Subcutaneous abdominal adipose tissue (tissue), 5 donors: ENCODE results near the gene PSMD13.

Experiments used
- H3K27ac ChIP-seq: one replicate; pipeline ENCODE4 v1.7.0; 2013; ENCODE audit warnings: low read depth, mild to moderate bottlenecking, inconsistent platforms, low read length, moderate library complexity
- H3K27me3 ChIP-seq, 5 donors: one replicate each; pipeline ENCODE4 v1.7.0; 2013; ENCODE audit warnings: low read length in 5 of 5, inconsistent platforms in 1 of 5; ENCODE audit not compliant: control insufficient read depth in 5 of 5, insufficient read depth in 4 of 5
- H3K36me3 ChIP-seq, 5 donors: one replicate each; pipeline ENCODE4 v1.7.0; 2013; ENCODE audit warnings: low read length in 5 of 5; ENCODE audit not compliant: control insufficient read depth in 5 of 5, insufficient read depth in 5 of 5
- H3K4me1 ChIP-seq, 5 donors: one replicate each; pipeline ENCODE4 v1.7.0; 2013; ENCODE audit warnings: low read length in 5 of 5, mild to moderate bottlenecking in 3 of 5, moderate library complexity in 1 of 5; ENCODE audit not compliant: control insufficient read depth in 5 of 5, insufficient read depth in 5 of 5
- H3K4me3 ChIP-seq, 5 donors: one replicate each; pipeline ENCODE4 v1.7.0; 2013; ENCODE audit warnings: low read length in 5 of 5, low read depth in 1 of 5
- H3K9ac ChIP-seq, 5 donors: one replicate each; pipeline ENCODE4 v1.7.0; 2013; ENCODE audit warnings: low read length in 5 of 5, mild to moderate bottlenecking in 4 of 5, moderate library complexity in 3 of 5
- H3K9me3 ChIP-seq, 5 donors: one replicate each; pipeline ENCODE4 v1.7.0; 2013; ENCODE audit warnings: low read length in 5 of 5; ENCODE audit not compliant: control insufficient read depth in 5 of 5
- donor health status: healthy.
- donor health status: healthy.
- donor health status: healthy.
- donor health status: healthy.
- donor health status: healthy.

The PSMD13 gene

DNA sequence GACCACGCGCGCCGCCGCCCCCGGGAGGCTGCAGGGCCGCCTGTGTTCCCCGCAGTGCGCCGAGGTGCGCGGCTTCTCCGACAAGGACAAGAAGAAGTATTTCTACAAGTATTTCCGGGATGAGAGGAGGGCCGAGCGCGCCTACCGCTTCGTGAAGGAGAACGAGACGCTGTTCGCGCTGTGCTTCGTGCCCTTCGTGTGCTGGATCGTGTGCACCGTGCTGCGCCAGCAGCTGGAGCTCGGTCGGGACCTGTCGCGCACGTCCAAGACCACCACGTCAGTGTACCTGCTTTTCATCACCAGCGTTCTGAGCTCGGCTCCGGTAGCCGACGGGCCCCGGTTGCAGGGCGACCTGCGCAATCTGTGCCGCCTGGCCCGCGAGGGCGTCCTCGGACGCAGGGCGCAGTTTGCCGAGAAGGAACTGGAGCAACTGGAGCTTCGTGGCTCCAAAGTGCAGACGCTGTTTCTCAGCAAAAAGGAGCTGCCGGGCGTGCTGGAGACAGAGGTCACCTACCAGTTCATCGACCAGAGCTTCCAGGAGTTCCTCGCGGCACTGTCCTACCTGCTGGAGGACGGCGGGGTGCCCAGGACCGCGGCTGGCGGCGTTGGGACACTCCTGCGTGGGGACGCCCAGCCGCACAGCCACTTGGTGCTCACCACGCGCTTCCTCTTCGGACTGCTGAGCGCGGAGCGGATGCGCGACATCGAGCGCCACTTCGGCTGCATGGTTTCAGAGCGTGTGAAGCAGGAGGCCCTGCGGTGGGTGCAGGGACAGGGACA is 44.1 kb downstream of the PSMD13 start:
- Histone ChIP-seq H3K27ac (no peak overlapping the region), H3K4me3 (peak overlapping the region in 2 of 5 donors; percentile 30 to 59), H3K27me3 (peaks cover 33 to 73% (median 51%) of the 10 kb centered on the region in 5 donors), H3K9ac (no peak overlapping the region), H3K9me3 (no peaks in the 10 kb centered on the region), H3K36me3 (no peaks in the 10 kb centered on the region), H3K4me1 (peaks cover 0 to 32% (median 24%) of the 10 kb centered on the region in 5 donors)

DNA sequence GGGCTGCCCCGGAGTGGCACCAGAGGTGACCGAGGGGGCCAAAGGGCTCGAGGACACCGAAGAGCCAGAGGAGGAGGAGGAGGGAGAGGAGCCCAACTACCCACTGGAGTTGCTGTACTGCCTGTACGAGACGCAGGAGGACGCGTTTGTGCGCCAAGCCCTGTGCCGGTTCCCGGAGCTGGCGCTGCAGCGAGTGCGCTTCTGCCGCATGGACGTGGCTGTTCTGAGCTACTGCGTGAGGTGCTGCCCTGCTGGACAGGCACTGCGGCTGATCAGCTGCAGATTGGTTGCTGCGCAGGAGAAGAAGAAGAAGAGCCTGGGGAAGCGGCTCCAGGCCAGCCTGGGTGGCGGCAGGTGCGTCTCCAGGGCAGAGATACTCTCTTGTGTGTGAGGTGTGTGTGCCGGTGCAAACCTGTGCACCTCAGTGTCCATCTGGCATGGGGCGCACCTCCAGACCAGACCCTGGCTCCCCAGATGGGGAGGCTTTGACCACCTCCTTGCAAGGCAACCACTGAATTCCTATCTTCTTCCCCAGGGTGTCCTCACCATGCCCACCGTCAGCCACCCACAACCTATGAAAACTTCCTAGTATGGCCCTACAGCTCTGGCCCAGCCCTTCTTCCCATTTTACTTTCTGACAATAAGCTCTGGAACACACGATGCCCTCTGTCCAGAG is 44.8 kb downstream of the PSMD13 start:
- Histone ChIP-seq H3K36me3 (no peaks in the 10 kb centered on the region), H3K27ac (no peak overlapping the region), H3K27me3 (peaks cover 33 to 73% (median 51%) of the 10 kb centered on the region in 5 donors)

GRCh38 chr11:282171-282570 is 45.4 kb downstream of the PSMD13 start:
- peaks cover 35 to 76% (median 51%) of the 10 kb centered on the region in 5 donors for H3K27me3 ChIP-seq
- H3K27ac ChIP-seq, result no peak overlapping the region
- peaks cover 0 to 32% (median 24%) of the 10 kb centered on the region in 5 donors for H3K4me1 ChIP-seq

More for the DNA sequence above, 44.8 kb downstream of the PSMD13 start:
- Histone ChIP-seq H3K4me1 (peaks cover 0 to 32% (median 24%) of the 10 kb centered on the region in 5 donors), H3K9ac (no peak overlapping the region), H3K9me3 (no peaks in the 10 kb centered on the region), H3K4me3 (peak overlapping the region in 2 of 5 donors; percentile 30 to 59)

DNA sequence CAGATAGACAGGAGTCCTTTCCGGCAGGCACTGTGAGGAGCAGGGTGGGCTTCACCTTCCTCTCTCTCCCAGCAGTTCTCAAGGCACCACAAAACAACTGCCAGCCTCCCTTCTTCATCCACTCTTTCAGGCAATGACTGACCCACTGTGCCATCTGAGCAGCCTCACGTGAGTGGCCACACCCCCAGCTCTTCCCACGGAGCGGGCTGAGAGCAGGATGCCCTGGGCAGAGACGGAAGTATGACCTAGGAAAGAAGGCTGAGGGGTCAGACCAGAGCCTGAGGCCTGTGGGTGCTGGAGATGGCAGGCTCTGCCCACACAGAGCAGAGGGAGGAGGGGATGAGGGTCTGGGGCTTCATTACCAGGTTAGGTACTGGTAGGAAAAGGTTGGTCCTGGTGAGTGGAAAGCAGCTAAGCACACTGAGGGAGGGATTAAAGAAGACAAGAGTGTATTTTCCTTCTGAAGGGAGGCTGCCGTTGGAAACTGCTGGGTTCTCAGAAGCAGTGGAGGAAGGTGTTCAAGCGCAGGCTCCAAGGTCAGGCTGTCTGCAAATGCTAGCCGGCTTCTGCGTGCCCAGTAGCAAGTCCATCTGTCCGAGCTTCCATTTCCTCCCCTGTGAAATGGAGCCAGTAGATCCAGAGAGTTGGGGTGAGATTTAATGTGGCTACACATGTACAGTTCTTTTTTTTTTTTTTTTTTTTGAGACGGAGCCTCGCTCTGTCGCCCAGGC is 46.0 kb downstream of the PSMD13 start:
- Histone ChIP-seq H3K27me3 (peaks cover 38 to 78% (median 51%) of the 10 kb centered on the region in 5 donors), H3K27ac (no peak overlapping the region), H3K4me1 (peaks cover 0 to 34% (median 26%) of the 10 kb centered on the region in 5 donors), H3K4me3 (no peak overlapping the region), H3K9me3 (no peaks in the 10 kb centered on the region), H3K9ac (no peak overlapping the region), H3K36me3 (no peaks in the 10 kb centered on the region)

More at GRCh38 chr11:282171-282570, 45.4 kb downstream of the PSMD13 start:
- H3K9me3 ChIP-seq, result no peaks in the 10 kb centered on the region
- H3K36me3 ChIP-seq, result no peaks in the 10 kb centered on the region
- no peak overlapping the region for H3K9ac ChIP-seq
- H3K4me3 ChIP-seq, result no peak overlapping the region

GRCh38 chr11:283405-284104 is 46.8 kb downstream of the PSMD13 start:
- H3K27ac ChIP-seq, result no peak overlapping the region
- no peak overlapping the region for H3K4me3 ChIP-seq
- H3K27me3 ChIP-seq, result peaks cover 31 to 76% (median 47%) of the 10 kb centered on the region in 5 donors
- H3K36me3 ChIP-seq, result no peaks in the 10 kb centered on the region
- no peaks in the 10 kb centered on the region for H3K9me3 ChIP-seq
- no peak overlapping the region for H3K9ac ChIP-seq
- peaks cover 0 to 41% (median 32%) of the 10 kb centered on the region in 5 donors for H3K4me1 ChIP-seq

GRCh38 chr11:284105-285020 is 47.6 kb downstream of the PSMD13 start:
- Histone ChIP-seq H3K9me3 (no peaks in the 10 kb centered on the region), H3K27ac (no peak overlapping the region), H3K27me3 (peaks cover 25 to 68% (median 41%) of the 10 kb centered on the region in 5 donors), H3K4me1 (peaks cover 0 to 36% (median 30%) of the 10 kb centered on the region in 5 donors), H3K4me3 (no peak overlapping the region), H3K9ac (no peak overlapping the region), H3K36me3 (no peaks in the 10 kb centered on the region)

DNA sequence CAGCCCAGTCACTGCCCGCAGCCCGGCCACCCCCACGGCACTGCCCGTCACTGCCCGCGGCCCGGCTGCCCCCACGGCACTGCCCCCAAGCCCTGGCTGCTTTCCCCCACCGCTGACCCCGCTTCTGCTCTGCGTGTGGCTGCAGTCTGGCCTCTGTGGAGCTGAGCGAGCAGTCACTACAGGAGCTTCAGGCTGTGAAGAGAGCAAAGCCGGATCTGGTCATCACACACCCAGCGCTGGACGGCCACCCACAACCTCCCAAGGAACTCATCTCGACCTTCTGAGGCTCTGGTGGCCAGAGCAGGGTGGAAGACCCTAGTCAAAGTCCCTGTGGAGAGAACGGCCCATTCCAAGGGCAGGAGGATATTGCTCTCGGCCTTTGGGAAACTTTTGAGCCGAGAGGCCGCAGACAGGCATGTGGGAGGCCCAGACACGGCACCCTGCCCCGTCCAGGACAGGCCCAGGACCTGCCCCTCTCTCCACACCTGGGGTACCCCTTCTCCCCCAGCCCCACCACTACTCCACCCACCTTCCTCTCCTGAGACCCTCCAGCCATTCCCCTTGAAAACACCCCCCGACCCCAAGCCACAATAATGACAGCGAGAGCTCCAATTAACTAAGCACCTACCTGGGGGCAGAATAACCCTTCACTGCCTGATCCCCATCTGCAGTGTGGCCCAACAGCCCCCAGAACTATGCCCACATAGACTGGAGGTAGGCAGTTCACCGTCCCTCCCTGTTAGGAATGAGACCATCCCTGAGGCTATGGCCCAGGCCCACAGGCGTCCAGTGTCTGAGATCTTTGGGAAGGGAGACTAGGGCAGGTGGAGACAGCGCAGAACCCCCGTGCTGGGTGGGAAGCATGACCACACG is 48.5 kb downstream of the PSMD13 start:
- H3K27me3 ChIP-seq, result peaks cover 22 to 61% (median 35%) of the 10 kb centered on the region in 5 donors
- no peak overlapping the region for H3K4me3 ChIP-seq
- H3K4me1 ChIP-seq, result peaks cover 0 to 35% (median 30%) of the 10 kb centered on the region in 5 donors
- H3K27ac ChIP-seq, result no peak overlapping the region
- no peaks in the 10 kb centered on the region for H3K36me3 ChIP-seq
- H3K9ac ChIP-seq, result no peak overlapping the region
- H3K9me3 ChIP-seq, result no peaks in the 10 kb centered on the region

DNA sequence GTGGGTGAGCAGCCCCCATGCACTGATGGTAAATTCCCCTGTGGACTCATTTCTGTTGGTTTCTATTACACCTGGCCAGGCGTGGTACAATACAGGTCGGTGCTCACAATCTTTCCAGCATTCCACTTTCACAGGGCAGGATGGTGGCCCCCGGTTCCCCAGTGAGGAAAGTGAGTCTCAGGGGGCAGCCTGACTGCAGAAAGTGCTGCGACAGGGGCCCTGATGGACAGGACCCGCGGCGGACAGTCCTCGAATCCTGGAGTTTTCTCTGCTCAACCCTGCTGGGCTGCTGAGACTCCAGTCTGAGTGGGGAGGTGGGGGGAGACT is 49.1 kb downstream of the PSMD13 start:
- peaks cover 0 to 29% (median 26%) of the 10 kb centered on the region in 5 donors for H3K4me1 ChIP-seq
- no peak overlapping the region for H3K27ac ChIP-seq
- no peak overlapping the region for H3K9ac ChIP-seq
- no peak overlapping the region for H3K4me3 ChIP-seq
- H3K9me3 ChIP-seq, result no peaks in the 10 kb centered on the region
- H3K27me3 ChIP-seq, result peaks cover 19 to 56% (median 32%) of the 10 kb centered on the region in 5 donors
- H3K36me3 ChIP-seq, result peaks cover 0 to 3% (median 0%) of the 10 kb centered on the region in 5 donors
